Lower leg skin (tissue), 3 donors: ENCODE data around the gene MYO1C.
A peak's percentile ranks its signal among the peaks of the same experiment; 100 is the strongest.

Experiments
- POLR2A ChIP-seq, 2 donors: fragments of 450-650 bp; IDR thresholded peaks; one replicate each; pipeline ENCODE4 v1.6.1; 2016 to 2017; ENCODE audit warnings: antibody characterized with exemption in 2 of 2, mild to moderate bottlenecking in 1 of 2, moderate library complexity in 1 of 2
- TF ChIP-seq, protein P1 (sequence below), 3 donors: fragments of 450-650 bp; IDR thresholded peaks; one replicate each; pipeline ENCODE4 v1.5.1; 2016; ENCODE audit warnings: antibody characterized with exemption in 3 of 3, mild to moderate bottlenecking in 3 of 3, moderate library complexity in 2 of 3

DNA sequence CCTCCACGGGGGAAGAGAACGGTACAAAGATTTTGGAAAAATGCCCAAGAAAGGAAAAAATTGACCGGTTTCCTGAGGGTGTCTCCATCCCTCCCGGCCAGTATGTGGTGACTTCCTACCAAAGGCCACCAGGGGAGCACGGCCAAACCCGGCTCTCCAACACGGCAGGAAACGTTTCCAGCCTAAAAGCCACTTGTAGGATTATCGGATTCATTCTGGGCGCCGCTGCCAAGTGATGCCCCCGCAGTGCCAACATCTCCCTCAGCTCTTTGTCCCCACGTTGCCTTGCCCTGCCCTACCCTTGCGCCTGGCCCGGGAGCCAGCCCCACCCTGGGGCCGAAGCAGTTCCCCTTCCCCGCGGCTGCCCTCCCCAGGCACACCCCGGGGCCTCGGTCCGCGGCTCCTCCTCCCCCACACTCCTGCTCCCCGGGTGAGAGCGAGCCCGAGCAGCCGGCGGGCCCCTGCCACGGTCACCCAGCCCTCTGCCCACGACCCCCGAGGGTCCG is 37.1 kb downstream of the MYO1C start:
- TF ChIP-seq POLR2A (IDR thresholded peaks at IDR 0.05), result no peak
- TF ChIP-seq, protein P1, sequence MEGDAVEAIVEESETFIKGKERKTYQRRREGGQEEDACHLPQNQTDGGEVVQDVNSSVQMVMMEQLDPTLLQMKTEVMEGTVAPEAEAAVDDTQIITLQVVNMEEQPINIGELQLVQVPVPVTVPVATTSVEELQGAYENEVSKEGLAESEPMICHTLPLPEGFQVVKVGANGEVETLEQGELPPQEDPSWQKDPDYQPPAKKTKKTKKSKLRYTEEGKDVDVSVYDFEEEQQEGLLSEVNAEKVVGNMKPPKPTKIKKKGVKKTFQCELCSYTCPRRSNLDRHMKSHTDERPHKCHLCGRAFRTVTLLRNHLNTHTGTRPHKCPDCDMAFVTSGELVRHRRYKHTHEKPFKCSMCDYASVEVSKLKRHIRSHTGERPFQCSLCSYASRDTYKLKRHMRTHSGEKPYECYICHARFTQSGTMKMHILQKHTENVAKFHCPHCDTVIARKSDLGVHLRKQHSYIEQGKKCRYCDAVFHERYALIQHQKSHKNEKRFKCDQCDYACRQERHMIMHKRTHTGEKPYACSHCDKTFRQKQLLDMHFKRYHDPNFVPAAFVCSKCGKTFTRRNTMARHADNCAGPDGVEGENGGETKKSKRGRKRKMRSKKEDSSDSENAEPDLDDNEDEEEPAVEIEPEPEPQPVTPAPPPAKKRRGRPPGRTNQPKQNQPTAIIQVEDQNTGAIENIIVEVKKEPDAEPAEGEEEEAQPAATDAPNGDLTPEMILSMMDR (IDR thresholded peaks at IDR 0.05), result peak in 1 of 3 donors; percentile 51
